A549 (cell line): Measurements from ENCODE around the gene DDIT4. TPM values are rescaled to one million over a fixed set of nuclear protein-coding genes. Genes with fewer than 3 reads are reported as not detected.
A peak's percentile ranks its signal among the peaks of the same experiment; 100 is the strongest.

ENCODE experiments used
- ATAC-seq, 2 experiments: fragments of 200-7000 bp in 1 of 2; fragments of >200 bp in 1 of 2; cut with Nextera tagmentation in 1 of 2; cut with Tn5 transposase in 1 of 2; 3 replicates each; pipeline versions ENCODE4 v1.8.0 to v1.9.1; 2018 to 2020; ENCODE audit warnings: mild to moderate bottlenecking in 1 of 2, moderate library complexity in 1 of 2
- CTCF ChIA-PET: fragments of 300-600 bp; sonication (Branson Sonifier 250); formaldehyde crosslinking; extraction: SDS; loops from one replicate; lab custom pipeline; 2021; ENCODE audit warnings: antibody characterized with exemption, inconsistent platforms; lab: Yijun Ruan, JAX
- POLR2A ChIA-PET: fragments of 350-600 bp; formaldehyde crosslinking; extraction: SDS; loops from one replicate; lab custom pipeline; 2021; ENCODE audit warnings: antibody characterized with exemption, inconsistent platforms; lab: Yijun Ruan, JAX
- DNase-seq, 2 experiments: peaks; one replicate each; pipeline versions ENCODE4 v3.0.0 to v3.0.0-alpha.2; 2011 to 2016; ENCODE audit warnings: low read depth in 1 of 2, low spot score in 1 of 2
- FAIRE-seq: peaks from 2 replicates; lab custom pipeline; 2011; peaks lifted over from hg19 to GRCh38; lab: Jason Lieb, UNC
- H3K27ac ChIP-seq, 2 experiments: fragments of >200 bp; sonication (Bioruptor Twin); formaldehyde crosslinking; 3 replicates each; pipeline ENCODE4 v1.5.1; 2016 to 2017
- H3K4me1 ChIP-seq: fragments of >200 bp; sonication (Bioruptor Twin); formaldehyde crosslinking; 3 replicates; pipeline ENCODE4 v1.6.1; 2016
- H3K4me2 ChIP-seq: fragments of >200 bp; sonication (Bioruptor Twin); formaldehyde crosslinking; 3 replicates; pipeline ENCODE4 v1.6.1; 2016
- H3K4me3 ChIP-seq: fragments of >200 bp; sonication (Bioruptor Twin); formaldehyde crosslinking; 3 replicates; pipeline ENCODE4 v1.5.1; 2016
- H3K9me3 ChIP-seq: fragments of >200 bp; sonication (Bioruptor Twin); formaldehyde crosslinking; 3 replicates; pipeline ENCODE4 v1.6.1; 2016
- CBX8 ChIP-seq: fragments of 200-600 bp; sonication (generic); IDR thresholded peaks from 2 replicates; pipeline ENCODE4 v1.6.1; 2016
- CHD2 ChIP-seq: fragments of 150-350 bp; IDR thresholded peaks from 2 replicates; pipeline ENCODE4 v1.6.1; 2014; ENCODE audit warnings: low read length; ENCODE audit not compliant: partially characterized antibody
- CTCF ChIP-seq: fragments of >200 bp; sonication (Bioruptor Twin); formaldehyde crosslinking; IDR thresholded peaks from 3 replicates; pipeline ENCODE4 v1.5.1; 2016
- EHMT2 ChIP-seq: fragments of 200-600 bp; sonication (generic); IDR thresholded peaks from 2 replicates; pipeline ENCODE4 v1.6.1; 2016; ENCODE audit warnings: antibody characterized with exemption, low read depth, mild to moderate bottlenecking, moderate library complexity
- ELK1 ChIP-seq: fragments of 150-350 bp; IDR thresholded peaks from 2 replicates; pipeline ENCODE4 v1.6.1; 2014; ENCODE audit warnings: low read depth, mild to moderate bottlenecking, low read length
- ESRRA ChIP-seq: fragments of 150-350 bp; IDR thresholded peaks from 2 replicates; pipeline ENCODE4 v1.6.1; 2014; ENCODE audit warnings: mild to moderate bottlenecking, low read length, borderline replicate concordance
- FOSB ChIP-seq: fragments of 250-450 bp; sonication (Bioruptor Pico); IDR thresholded peaks from 2 replicates; pipeline ENCODE4 v1.5.0; 2020; ENCODE audit warnings: mild to moderate bottlenecking, moderate library complexity
- HEYL ChIP-seq: fragments of 250-450 bp; sonication (Bioruptor Pico); IDR thresholded peaks from 2 replicates; pipeline ENCODE4 v1.8.0; 2021; ENCODE audit warnings: mild to moderate bottlenecking, moderate library complexity
- HMGXB4 ChIP-seq: fragments of 250-450 bp; sonication (Bioruptor Pico); IDR thresholded peaks from 2 replicates; pipeline ENCODE4 v1.5.0; 2021; ENCODE audit warnings: mild to moderate bottlenecking, moderate library complexity, borderline replicate concordance
- HOXA7 ChIP-seq: fragments of 250-450 bp; sonication (Bioruptor Pico); IDR thresholded peaks from 2 replicates; pipeline ENCODE4 v1.5.0; 2020; ENCODE audit warnings: mild to moderate bottlenecking, moderate library complexity
- KDM1A ChIP-seq: fragments of 200-600 bp; sonication (generic); IDR thresholded peaks from 2 replicates; pipeline ENCODE4 v1.6.1; 2016; ENCODE audit warnings: low read depth, mild to moderate bottlenecking
- KDM5A ChIP-seq: fragments of 200-600 bp; sonication (generic); IDR thresholded peaks from 2 replicates; pipeline ENCODE4 v1.6.1; 2016; ENCODE audit warnings: antibody characterized with exemption, mild to moderate bottlenecking
- MAX ChIP-seq: IDR thresholded peaks from 2 replicates; pipeline ENCODE4 v1.6.1; 2012
- MAZ ChIP-seq: fragments of 150-350 bp; IDR thresholded peaks from 2 replicates; pipeline ENCODE4 v1.6.1; 2014; ENCODE audit warnings: antibody characterized with exemption, low read depth, low read length, borderline replicate concordance
- MYC ChIP-seq: IDR thresholded peaks from 2 replicates; pipeline ENCODE4 v1.6.1; 2012; ENCODE audit warnings: mild to moderate bottlenecking, inconsistent platforms, low read length, improper control_type of control experiment, borderline replicate concordance
- NPAS2 ChIP-seq: fragments of 250-450 bp; sonication (Bioruptor Pico); IDR thresholded peaks from 2 replicates; pipeline ENCODE4 v1.8.0; 2022; ENCODE audit warnings: mild to moderate bottlenecking, moderate library complexity, borderline replicate concordance
- NR3C1 ChIP-seq: fragments of >200 bp; sonication (Bioruptor Twin); formaldehyde crosslinking; IDR thresholded peaks from 3 replicates; pipeline ENCODE4 v1.6.1; 2017
- RAD21 ChIP-seq, 2 experiments: fragments of >200 bp in 1 of 2; sonication (Bioruptor Twin) in 1 of 2; formaldehyde crosslinking in 1 of 2; IDR thresholded peaks in 1 of 2; conservative IDR thresholded peaks in 1 of 2; 2 replicates in 1 of 2; 3 replicates in 1 of 2; pipeline ENCODE4 v1.6.1; 2012 to 2018; ENCODE audit warnings: inconsistent platforms in 1 of 2
- RARB ChIP-seq: fragments of 250-450 bp; sonication (Bioruptor Pico); IDR thresholded peaks from 2 replicates; pipeline ENCODE4 v1.8.0; 2021; ENCODE audit warnings: mild to moderate bottlenecking, moderate library complexity
- RCOR1 ChIP-seq: fragments of 150-350 bp; IDR thresholded peaks from 2 replicates; pipeline ENCODE4 v1.6.1; 2014; ENCODE audit warnings: antibody characterized with exemption, low read length, low read depth
- RNF2 ChIP-seq: fragments of 200-600 bp; sonication (generic); IDR thresholded peaks from 2 replicates; pipeline ENCODE4 v1.6.1; 2016; ENCODE audit warnings: low read depth, mild to moderate bottlenecking, antibody characterized with exemption, moderate library complexity, borderline replicate concordance
- SMC3 ChIP-seq: fragments of >200 bp; sonication (Bioruptor Twin); formaldehyde crosslinking; IDR thresholded peaks from 3 replicates; pipeline ENCODE4 v1.6.1; 2018; ENCODE audit warnings: inconsistent platforms
- ZFP36 ChIP-seq: fragments of 450-650 bp; IDR thresholded peaks from 2 replicates; pipeline ENCODE4 v1.6.1; 2014; ENCODE audit warnings: borderline replicate concordance; ENCODE audit not compliant: partially characterized antibody
- WGBS: methylation state at CpG from one replicate; pipeline ENCODE4 v1.1.6; 2017; ENCODE audit errors: missing lambda C conversion rate; 5-methylcytosine and 5-hydroxymethylcytosine counted together
- polyA plus RNA-seq, 4 experiments: library from polyadenylated mRNA; depleted of rRNA in 3 of 4; stranded (reverse); fragments of >200 nt; fragmentation: RNase III in 1 of 4; extraction: RNeasy Plus Mini Kit Qiagen cat#74134 plus additional on column Dnase treatment in 1 of 4; gene quantifications; 2 replicates in 3 of 4; 3 replicates in 1 of 4; pipeline ENCODE4 v1.2.3, GENCODE V29; 2011 to 2017
- TF ChIP-seq, protein P1 (sequence below): fragments of 250-450 bp; sonication (Bioruptor Pico); IDR thresholded peaks from 2 replicates; pipeline ENCODE4 v1.5.0; 2020; ENCODE audit warnings: low read depth, mild to moderate bottlenecking, moderate library complexity
- TF ChIP-seq, protein P2 (sequence below): fragments of 450-650 bp; IDR thresholded peaks from 2 replicates; pipeline ENCODE4 v1.6.1; 2014; ENCODE audit warnings: antibody characterized with exemption

DDIT4 gene
- polyA plus RNA-seq, 2 of the 4 experiments (the other 2 are of a cell fraction) = 239 to 392 TPM

DNA sequence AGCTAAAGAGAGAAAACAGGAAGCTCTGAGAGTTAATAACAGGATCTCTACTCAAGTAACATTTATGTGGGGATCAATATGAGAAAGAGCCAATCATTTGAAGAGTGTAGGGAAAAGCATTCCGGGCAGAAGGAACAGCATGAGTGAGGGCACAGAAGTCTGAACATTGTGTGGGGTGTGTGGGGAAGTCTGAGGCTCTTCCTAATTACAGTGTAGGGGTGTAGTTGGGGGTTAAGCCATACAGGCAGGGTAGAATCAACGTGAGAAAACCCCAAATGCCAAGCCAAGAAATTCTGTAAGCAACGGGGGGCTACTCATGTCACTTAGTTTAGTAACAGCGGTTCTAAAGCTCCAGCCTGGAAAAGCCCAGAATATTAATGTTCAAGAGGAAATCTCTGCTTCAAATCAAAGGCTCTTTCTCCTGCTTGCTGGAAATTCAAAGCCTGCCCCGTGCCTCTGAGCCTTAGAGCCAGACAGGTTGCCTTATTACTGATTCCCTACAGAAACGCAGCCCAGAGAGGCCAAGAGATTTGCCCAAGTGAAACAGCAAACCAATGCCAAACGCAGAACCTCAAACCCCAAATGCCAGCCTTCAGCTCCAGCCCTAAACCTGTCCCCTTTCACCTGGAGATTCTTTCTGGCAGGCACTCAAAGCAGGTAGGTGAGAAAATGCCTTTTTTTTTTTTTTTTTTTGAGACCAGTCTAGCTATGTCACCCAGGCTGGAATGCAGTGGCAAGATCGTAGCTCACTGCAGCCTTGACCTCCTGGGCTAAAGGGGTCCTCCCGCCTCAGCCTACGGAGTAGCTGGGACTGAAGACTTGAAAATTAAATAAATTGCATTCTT, 44.9 kb downstream of the DDIT4 start:
- ChIA-PET CTCF (interaction anchor here (0.6 to 8.5 kb wide), 9 partner anchors 10 to 147 kb away, joined by 3 to 94 read pairs (median 5); partner anchors contain the start of gene DDIT4), POLR2A (interaction anchor here (0.6 to 5.9 kb wide), 9 partner anchors 10 to 919 kb away, joined by 3 to 197 read pairs (median 10); partner anchors contain the start of gene DDIT4)
- Histone ChIP-seq H3K4me2 (peak overlapping the region; percentile 82), H3K4me3 (peak overlapping the region; percentile 27), H3K27ac (peak overlapping the region; percentile 98 to 99), H3K9me3 (no peaks in the 10 kb centered on the region), H3K4me1 (peaks cover 89% of the 10 kb centered on the region)
- no peak for ATAC-seq
- no peak for FAIRE-seq
- DNase-seq = no peak
- peak; percentile 71 for TF ChIP-seq ZFP36
- 0 out of 2 replicates have a peak, but pooled peaks have one; percentile 42 for TF ChIP-seq HOXA7
- TF ChIP-seq KDM1A = peak; percentile 88
- TF ChIP-seq NR3C1 = no peak
- 55% methylated on average over 10 of the region's 10 CpGs for WGBS

DNA sequence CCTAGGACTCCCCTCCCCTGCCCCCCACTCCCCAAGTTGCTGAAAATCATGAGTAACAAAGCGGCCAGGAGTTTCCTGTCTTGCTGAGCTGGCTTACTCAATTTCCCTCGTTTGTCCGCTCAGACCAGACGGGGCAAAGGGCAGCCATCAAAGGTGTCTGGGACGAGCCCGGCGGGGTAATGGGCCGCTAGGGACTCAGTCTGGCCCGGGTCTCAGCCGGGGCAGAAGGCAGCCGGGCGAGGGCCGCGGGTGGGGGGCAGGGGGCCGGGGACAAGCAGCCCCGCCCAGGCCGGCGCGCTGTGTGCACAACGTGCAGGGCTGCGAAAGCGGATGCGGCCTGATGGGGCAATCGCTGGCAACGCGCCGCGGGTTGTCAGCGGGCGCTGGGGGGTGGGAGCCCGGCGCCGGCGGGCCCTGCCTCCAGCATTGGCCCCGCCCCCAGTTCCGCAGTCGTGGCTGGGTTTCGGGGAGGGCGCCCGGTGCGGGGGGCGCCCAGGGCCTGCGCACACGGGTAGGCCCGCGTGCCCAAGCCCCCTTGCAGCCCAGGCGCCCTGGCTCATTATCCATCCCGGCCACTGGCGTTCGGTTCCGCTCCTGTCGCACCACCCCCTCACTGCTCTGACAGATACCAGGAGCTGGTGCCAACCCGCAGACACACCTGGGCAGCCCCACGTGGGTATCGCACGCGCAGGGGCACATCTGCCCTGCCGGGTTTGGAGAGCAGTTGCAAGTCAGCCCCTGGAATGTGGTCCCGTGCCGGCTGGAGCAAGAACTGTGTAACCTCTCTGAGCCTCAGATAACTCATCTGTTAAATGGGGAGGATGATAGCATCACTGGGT, 45.9 kb downstream of the DDIT4 start:
- peak overlapping the region; percentile 98 to 99 for H3K27ac ChIP-seq
- H3K4me3 ChIP-seq = peak overlapping the region; percentile 27
- FAIRE-seq = no peak
- peak; percentile 54 to 66 for ATAC-seq
- 0% methylated on average over 9 of the region's 60 CpGs for WGBS
- ChIA-PET CTCF (interaction anchor here (0.9 to 8.5 kb wide), 9 partner anchors 10 to 193 kb away, joined by 3 to 94 read pairs (median 8); partner anchors contain the start of gene DDIT4), POLR2A (interaction anchor here (0.6 to 5.9 kb wide), 15 partner anchors 11 to 918 kb away, joined by 3 to 197 read pairs (median 7); partner anchors contain the start of gene DDIT4)
- DNase-seq = peak; percentile 73 to 94
- peak overlapping the region; percentile 82 for H3K4me2 ChIP-seq
- no peaks in the 10 kb centered on the region for H3K9me3 ChIP-seq
- H3K4me1 ChIP-seq = peaks cover 92% of the 10 kb centered on the region
- TF ChIP-seq, protein P1, sequence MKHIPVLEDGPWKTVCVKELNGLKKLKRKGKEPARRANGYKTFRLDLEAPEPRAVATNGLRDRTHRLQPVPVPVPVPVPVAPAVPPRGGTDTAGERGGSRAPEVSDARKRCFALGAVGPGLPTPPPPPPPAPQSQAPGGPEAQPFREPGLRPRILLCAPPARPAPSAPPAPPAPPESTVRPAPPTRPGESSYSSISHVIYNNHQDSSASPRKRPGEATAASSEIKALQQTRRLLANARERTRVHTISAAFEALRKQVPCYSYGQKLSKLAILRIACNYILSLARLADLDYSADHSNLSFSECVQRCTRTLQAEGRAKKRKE (CRISPR knock-in tag) = peak; percentile 76
- TF ChIP-seq HEYL (no peak), ELK1 (no peak), CBX8 (no peak), MYC (peak; percentile 74; the same call in 1 of the 2 replicates), NPAS2 (no peak), CHD2 (no peak), ESRRA (no peak), RNF2 (no peak), SMC3 (peak; percentile 60), ZFP36 (no peak), EHMT2 (no peak), FOSB (CRISPR knock-in tag) (peak; percentile 48; the same call in 1 of the 2 replicates), CTCF (no peak), KDM5A (no peak), MAZ (peak; percentile 83; the same call in 1 of the 2 replicates), HMGXB4 (no peak), MAX (peak; percentile 93), RAD21 (conservative IDR thresholded peaks at IDR 0.05 in 1 of 2, IDR thresholded peaks at IDR 0.05 in 1 of 2) (peak in 1 of 2 experiments; percentile 58; a peak in 3 of 5 replicates), HOXA7 (0 out of 2 replicates have a peak, but pooled peaks have one; percentile 20), RCOR1 (0 out of 2 replicates have a peak, but pooled peaks have one; percentile 40), RARB (CRISPR knock-in tag) (peak; percentile 74; the same call in 1 of the 2 replicates)
- TF ChIP-seq, protein P2, sequence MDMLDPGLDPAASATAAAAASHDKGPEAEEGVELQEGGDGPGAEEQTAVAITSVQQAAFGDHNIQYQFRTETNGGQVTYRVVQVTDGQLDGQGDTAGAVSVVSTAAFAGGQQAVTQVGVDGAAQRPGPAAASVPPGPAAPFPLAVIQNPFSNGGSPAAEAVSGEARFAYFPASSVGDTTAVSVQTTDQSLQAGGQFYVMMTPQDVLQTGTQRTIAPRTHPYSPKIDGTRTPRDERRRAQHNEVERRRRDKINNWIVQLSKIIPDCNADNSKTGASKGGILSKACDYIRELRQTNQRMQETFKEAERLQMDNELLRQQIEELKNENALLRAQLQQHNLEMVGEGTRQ = peak; percentile 78
